ENCODE results near the gene ENO1. TPM values are rescaled to one million over a fixed set of nuclear protein-coding genes. Genes with fewer than 3 reads are reported as not detected.

The ENO1 gene
- total and polyA plus RNA-seq, 9 of the 15 experiments (the other 6 are each of a cell fraction or from before 2014, with no cell fraction given) = 2,249 to 7,472 (median 2,868) TPM

- TF ChIP-seq ZMIZ1 (IDR thresholded peaks at IDR 0.05; ENCODE audit: low read depth in 2 of 2, low read length in 2 of 2) = no peak
- peak; percentile 89 for TF ChIP-seq E2F3 (CRISPR knock-in tag; IDR thresholded peaks at IDR 0.05)
- TF ChIP-seq ZBTB11 (CRISPR knock-in tag; IDR thresholded peaks at IDR 0.05) = peak in 1 of 3 experiments; percentile 44; a peak in 1 of 6 replicates
- peak; percentile 88 for TF ChIP-seq SPI1 (IDR thresholded peaks at IDR 0.05; ENCODE audit: borderline replicate concordance, low read depth, low read length)
- TF ChIP-seq MEIS2 (IDR thresholded peaks at IDR 0.05; ENCODE audit: partially characterized antibody) = peak; percentile 79
- TF ChIP-seq TGIF2 (CRISPR knock-in tag; IDR thresholded peaks at IDR 0.05) = peak; percentile 98
- TF ChIP-seq NR3C1 (CRISPR knock-in tag; IDR thresholded peaks at IDR 0.05) = peak; percentile 98
- no peak for TF ChIP-seq ZNF134 (CRISPR knock-in tag; conservative IDR thresholded peaks at IDR 0.05)
- TF ChIP-seq HES1 (IDR thresholded peaks at IDR 0.05; ENCODE audit: low read depth) = no peak
- peak; percentile 67; the same call in 1 of the 2 replicates for TF ChIP-seq E2F1 (CRISPR knock-in tag; IDR thresholded peaks at IDR 0.05)
- TF ChIP-seq ZNF395 (CRISPR knock-in tag; IDR thresholded peaks at IDR 0.05) = peak; percentile 88
- peak; percentile 85 for TF ChIP-seq ZNF12 (CRISPR knock-in tag; IDR thresholded peaks at IDR 0.05)
- 0 out of 4 replicates have a peak, but pooled peaks of 1 of the 2 experiments have one; percentile 65 for TF ChIP-seq SIN3A (IDR thresholded peaks at IDR 0.05; ENCODE audit: borderline replicate concordance in 2 of 2, control insufficient read depth in 1 of 2, low read depth in 2 of 2, low read length in 2 of 2)
- TF ChIP-seq ZNF668 (CRISPR knock-in tag; IDR thresholded peaks at IDR 0.05) = peak; percentile 58; the same call in 1 of the 2 replicates
- TF ChIP-seq ZNF57 (CRISPR knock-in tag; IDR thresholded peaks at IDR 0.05) = peak; percentile 85; the same call in 1 of the 2 replicates
These were observed 395 bp upstream of the ENO1 start (continued) for GRCh38 chr1:8878698-8879463.
